ENCODE data around the gene HLA-DQB2.
"Not testable (repeated sequence)": the region's sequence is repeated elsewhere in the genome, so short reads cannot be mapped to it uniquely, and the experiment has no call there.

Gene HLA-DQB2

DNA sequence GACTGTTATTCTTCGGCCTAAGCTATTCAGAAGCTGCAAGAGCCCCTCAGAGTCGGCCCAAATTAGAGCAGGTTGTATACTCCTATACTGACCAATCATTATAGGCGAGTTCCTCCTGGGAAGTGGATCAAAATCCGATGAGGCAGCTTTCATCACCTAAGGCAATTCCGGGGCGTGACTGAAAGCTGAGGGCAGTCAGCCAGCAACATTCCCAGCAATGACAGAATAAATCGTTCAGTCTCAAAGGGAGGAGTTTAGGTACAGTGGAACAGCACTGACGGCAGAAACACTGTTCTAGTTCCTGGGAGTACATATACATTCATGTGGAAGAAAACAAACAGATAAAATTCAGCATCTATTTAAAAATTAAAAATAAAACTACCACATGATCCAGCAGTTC, 10.8 kb downstream of the HLA-DQB2 start:
- no peak overlapping the region for H3K27ac ChIP-seq
- no peak for TF ChIP-seq ZFX (IDR thresholded peaks at IDR 0.05)
- TF ChIP-seq, protein P1, sequence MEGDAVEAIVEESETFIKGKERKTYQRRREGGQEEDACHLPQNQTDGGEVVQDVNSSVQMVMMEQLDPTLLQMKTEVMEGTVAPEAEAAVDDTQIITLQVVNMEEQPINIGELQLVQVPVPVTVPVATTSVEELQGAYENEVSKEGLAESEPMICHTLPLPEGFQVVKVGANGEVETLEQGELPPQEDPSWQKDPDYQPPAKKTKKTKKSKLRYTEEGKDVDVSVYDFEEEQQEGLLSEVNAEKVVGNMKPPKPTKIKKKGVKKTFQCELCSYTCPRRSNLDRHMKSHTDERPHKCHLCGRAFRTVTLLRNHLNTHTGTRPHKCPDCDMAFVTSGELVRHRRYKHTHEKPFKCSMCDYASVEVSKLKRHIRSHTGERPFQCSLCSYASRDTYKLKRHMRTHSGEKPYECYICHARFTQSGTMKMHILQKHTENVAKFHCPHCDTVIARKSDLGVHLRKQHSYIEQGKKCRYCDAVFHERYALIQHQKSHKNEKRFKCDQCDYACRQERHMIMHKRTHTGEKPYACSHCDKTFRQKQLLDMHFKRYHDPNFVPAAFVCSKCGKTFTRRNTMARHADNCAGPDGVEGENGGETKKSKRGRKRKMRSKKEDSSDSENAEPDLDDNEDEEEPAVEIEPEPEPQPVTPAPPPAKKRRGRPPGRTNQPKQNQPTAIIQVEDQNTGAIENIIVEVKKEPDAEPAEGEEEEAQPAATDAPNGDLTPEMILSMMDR (conservative IDR thresholded peaks at IDR 0.05), result no peak

DNA sequence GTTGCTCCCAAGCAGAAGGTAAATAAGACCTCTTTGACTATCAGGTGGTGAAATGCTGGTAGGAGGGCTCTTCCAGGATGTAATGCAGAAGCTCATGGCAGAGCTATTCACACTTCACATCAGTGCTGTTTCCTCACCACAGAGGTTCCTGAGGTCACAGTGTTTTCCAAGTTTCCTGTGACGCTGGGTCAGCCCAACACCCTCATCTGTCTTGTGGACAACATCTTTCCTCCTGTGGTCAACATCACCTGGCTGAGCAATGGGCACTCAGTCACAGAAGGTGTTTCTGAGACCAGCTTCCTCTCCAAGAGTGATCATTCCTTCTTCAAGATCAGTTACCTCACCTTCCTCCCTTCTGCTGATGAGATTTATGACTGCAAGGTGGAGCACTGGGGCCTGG, 17.7 kb downstream of the HLA-DQB2 start:
- H3K27ac ChIP-seq, result not testable (repeated sequence)

DNA sequence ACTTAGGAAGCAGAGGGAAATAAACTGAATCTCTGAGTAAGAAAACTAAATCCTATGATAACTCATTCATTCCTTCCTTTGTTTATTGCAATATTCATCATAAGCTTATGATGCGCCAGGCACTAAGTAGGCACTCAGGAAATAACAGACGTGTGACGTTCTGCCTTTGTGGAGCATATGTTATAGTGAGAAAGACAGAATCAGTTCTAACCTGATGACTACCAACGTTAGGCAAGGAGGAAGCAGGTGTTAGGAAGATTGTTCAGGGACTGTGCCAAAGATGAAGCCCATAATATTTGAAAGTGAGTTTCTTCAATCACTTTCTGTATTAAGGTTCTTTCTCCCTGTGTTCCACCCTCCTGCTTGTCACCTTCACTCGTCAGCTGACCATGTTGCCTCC, 18.6 kb downstream of the HLA-DQB2 start:
- no peak overlapping the region for H3K27ac ChIP-seq
- TF ChIP-seq, protein P1 (conservative IDR thresholded peaks at IDR 0.05), result no peak
- TF ChIP-seq ZFX (IDR thresholded peaks at IDR 0.05), result no peak

DNA sequence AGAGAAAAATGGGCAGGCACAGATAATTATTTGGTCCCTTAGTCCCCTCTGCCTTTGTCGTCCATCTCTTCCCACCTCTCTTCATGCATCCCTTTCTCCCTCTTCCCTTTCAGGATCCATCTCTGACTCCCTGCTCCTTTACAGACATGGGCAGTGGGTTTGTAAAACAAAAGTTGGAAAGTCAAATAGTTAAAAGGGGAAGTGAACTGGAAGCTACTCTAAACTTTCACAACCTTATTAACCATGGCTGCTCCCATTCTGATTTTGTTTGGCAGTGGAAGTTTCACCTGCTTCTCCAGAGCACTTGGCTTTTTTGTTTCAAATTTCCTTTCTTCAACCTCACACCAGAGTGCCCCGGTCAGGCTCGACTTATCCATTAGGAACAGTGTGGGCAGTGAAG, 21.0 kb downstream of the HLA-DQB2 start:
- TF ChIP-seq, protein P1 (conservative IDR thresholded peaks at IDR 0.05), result no peak
- TF ChIP-seq ZFX (IDR thresholded peaks at IDR 0.05), result no peak
- H3K27ac ChIP-seq, result no peak overlapping the region

DNA sequence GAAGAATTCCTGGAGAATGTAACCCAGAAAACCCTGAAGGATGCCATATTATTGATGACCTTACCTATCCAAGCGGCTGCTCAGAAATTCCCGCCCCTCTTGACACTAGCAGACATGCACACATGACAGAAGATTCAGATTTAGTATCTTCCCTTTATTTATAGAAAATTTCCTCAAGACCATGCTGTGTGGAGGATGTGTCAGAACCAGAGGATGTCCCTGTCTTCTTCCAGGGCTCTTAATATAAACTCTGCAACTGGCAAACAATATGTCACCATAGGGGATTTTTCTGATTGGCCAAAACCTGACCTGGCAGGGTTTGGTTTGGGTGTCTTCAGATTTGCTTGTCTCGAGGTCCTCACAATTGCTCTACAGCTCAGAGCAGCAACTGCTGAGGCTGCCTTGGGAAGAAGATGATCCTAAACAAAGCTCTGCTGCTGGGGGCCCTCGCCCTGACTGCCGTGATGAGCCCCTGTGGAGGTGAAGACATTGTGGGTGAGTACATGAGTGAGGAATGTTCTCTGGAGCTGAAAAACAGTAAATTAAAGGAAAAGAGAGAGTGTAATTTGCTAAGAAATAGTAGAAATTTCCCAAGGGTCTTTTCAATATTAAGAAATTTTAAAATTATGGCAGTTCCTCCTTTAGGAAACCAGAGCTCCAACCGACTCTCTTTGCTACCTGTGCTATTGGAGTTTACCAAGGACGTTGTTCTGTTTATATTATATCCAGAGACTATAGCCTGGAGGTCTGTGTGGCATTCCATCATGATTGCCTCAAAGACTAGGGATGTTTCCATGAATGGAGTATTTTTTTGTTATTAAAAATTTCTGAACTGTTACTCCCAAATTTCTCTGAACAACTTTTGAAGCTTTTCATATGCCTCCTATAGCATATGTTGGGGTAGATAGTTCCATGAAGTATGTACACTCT, 22.0 kb downstream of the HLA-DQB2 start, which contains the start of gene HLA-DQA2:
Gene HLA-DQA2 (plus strand): TSS at position 361 of the 930 bp plus-strand sequence. CDS start 53 bp downstream, at position 414.
- TF ChIP-seq, protein P1 (conservative IDR thresholded peaks at IDR 0.05), result no peak
- TF ChIP-seq ZFX (IDR thresholded peaks at IDR 0.05), result no peak
- no peak within 1 kb of the TSS for H3K27ac ChIP-seq

DNA sequence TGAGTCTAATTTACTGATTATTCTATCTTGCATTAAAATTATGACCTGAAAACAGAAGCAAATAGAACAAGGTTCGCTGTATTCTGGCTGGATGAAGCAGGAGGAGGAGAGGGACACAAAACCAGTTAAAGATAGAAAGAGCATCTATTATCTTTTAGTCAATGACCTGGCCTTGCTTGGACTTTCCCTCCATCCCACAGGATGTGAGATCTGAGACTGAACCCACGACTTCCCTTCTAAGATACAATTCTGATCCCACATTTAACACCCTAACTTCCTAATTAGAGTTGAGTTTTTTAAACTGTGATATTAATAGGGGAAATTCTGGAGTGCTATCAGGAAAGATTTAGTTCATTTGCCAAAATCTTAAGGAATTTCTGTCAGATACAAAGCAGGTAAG, 25.2 kb downstream of the HLA-DQB2 start:
- TF ChIP-seq, protein P1 (conservative IDR thresholded peaks at IDR 0.05), result no peak
- no peak for TF ChIP-seq ZFX (IDR thresholded peaks at IDR 0.05)

DNA sequence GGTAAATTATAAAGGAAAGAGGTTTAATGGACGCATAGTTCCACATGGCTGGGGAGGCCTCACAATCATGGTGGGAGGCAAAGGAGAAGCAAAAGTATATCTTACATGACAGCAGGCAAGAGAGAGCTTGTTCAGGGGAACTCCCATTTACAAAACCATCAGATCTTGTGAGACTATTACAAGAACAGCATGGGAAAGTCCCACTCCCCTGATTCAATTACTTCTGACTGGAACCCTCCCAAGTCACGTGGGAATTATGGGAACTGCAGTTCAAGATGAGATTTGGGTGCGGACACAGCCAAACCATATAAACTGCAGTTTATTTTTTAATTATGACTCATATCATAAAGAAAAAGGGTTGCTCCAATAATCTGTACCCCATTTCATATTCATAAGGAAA, 44.5 kb downstream of the HLA-DQB2 start:
- TF ChIP-seq ZFX (IDR thresholded peaks at IDR 0.05), result no peak
- TF ChIP-seq, protein P1 (conservative IDR thresholded peaks at IDR 0.05), result no peak
- no peak overlapping the region for H3K27ac ChIP-seq

More for the DNA sequence above, 25.2 kb downstream of the HLA-DQB2 start:
- H3K27ac ChIP-seq, result no peak overlapping the region

All from C4-2B (cell line).